ENCODE results near the gene GOLGA2.

- TF ChIP-seq, protein P1, sequence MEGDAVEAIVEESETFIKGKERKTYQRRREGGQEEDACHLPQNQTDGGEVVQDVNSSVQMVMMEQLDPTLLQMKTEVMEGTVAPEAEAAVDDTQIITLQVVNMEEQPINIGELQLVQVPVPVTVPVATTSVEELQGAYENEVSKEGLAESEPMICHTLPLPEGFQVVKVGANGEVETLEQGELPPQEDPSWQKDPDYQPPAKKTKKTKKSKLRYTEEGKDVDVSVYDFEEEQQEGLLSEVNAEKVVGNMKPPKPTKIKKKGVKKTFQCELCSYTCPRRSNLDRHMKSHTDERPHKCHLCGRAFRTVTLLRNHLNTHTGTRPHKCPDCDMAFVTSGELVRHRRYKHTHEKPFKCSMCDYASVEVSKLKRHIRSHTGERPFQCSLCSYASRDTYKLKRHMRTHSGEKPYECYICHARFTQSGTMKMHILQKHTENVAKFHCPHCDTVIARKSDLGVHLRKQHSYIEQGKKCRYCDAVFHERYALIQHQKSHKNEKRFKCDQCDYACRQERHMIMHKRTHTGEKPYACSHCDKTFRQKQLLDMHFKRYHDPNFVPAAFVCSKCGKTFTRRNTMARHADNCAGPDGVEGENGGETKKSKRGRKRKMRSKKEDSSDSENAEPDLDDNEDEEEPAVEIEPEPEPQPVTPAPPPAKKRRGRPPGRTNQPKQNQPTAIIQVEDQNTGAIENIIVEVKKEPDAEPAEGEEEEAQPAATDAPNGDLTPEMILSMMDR (conservative IDR thresholded peaks at IDR 0.05; ENCODE audit: low read length): no peak
- no peak for TF ChIP-seq EZH2phosphoT487 (IDR thresholded peaks at IDR 0.05; ENCODE audit: borderline replicate concordance, low read depth, low read length)
Observed at GRCh38 chr9:128274245-128274644, 1.6 kb downstream of the GOLGA2 start.

Measured in OCI-LY7 (cell line).